ENCODE data around the gene RAF1. TPM values are rescaled to one million over a fixed set of nuclear protein-coding genes. Genes with fewer than 3 reads are reported as not detected.
"Not testable (repeated sequence)": the region's sequence is repeated elsewhere in the genome, so short reads cannot be mapped to it uniquely, and the experiment has no call there.

The RAF1 gene
- total RNA-seq, 3 donors from 2014 or later, result 87.4 to 118 (median 110) TPM

DNA sequence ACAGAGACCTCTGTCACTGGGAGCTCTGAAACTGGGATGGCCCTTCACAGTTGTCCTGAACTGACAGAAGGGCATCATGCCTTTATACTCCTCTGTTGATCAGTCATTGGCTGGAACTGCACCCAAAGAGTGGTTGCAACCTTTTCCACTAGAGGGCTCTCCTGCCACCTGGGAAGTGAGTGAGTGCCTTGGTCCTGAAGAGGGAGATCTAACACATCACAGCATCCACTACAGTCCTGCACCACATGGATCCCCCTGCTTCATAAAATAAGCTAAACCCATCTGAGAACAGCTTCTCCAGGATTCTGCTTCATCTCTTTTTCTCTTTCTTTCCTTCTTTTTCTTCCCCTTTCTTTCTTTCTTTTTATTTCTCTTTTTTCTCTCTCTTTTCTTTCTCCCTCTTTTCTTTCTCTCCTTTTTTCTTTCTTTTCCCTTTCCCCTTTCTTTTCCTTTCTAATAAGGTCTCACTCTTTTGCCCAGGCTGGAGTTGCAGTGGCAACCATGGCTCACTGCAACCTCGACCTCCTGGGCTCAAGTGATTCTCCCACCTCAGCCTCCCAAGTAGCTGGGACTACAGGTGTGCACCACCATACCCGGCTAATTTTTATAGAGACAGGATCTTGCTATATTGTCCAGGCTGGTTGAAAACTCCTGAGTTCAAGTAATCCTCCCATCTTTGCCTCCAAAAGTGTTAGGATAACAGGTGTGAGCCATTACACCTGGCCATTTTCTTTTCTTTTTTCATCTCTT is 42.8 kb upstream of the RAF1 start:
- TF ChIP-seq POLR2AphosphoS5 (IDR thresholded peaks at IDR 0.05), result no peak
- TF ChIP-seq, protein P1, sequence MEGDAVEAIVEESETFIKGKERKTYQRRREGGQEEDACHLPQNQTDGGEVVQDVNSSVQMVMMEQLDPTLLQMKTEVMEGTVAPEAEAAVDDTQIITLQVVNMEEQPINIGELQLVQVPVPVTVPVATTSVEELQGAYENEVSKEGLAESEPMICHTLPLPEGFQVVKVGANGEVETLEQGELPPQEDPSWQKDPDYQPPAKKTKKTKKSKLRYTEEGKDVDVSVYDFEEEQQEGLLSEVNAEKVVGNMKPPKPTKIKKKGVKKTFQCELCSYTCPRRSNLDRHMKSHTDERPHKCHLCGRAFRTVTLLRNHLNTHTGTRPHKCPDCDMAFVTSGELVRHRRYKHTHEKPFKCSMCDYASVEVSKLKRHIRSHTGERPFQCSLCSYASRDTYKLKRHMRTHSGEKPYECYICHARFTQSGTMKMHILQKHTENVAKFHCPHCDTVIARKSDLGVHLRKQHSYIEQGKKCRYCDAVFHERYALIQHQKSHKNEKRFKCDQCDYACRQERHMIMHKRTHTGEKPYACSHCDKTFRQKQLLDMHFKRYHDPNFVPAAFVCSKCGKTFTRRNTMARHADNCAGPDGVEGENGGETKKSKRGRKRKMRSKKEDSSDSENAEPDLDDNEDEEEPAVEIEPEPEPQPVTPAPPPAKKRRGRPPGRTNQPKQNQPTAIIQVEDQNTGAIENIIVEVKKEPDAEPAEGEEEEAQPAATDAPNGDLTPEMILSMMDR (IDR thresholded peaks at IDR 0.05), result peak; percentile 24 to 52 (median 29)
- no peak overlapping the region for H3K27ac ChIP-seq
- peak in 1 of 2 donors; percentile 54 for DNase-seq (ENCODE audit: low spot score in 2 of 2)
- H3K4me3 ChIP-seq, result no peak overlapping the region
- no peaks in the 10 kb centered on the region for H3K27me3 ChIP-seq
- intact Hi-C loops (cut with DNase I; ENCODE audit: low total_unique reads), result no loop called here
- no peaks in the 10 kb centered on the region for H3K9me3 ChIP-seq
- H3K36me3 ChIP-seq, result no peaks in the 10 kb centered on the region
- H3K4me1 ChIP-seq, result no peaks in the 10 kb centered on the region

DNA sequence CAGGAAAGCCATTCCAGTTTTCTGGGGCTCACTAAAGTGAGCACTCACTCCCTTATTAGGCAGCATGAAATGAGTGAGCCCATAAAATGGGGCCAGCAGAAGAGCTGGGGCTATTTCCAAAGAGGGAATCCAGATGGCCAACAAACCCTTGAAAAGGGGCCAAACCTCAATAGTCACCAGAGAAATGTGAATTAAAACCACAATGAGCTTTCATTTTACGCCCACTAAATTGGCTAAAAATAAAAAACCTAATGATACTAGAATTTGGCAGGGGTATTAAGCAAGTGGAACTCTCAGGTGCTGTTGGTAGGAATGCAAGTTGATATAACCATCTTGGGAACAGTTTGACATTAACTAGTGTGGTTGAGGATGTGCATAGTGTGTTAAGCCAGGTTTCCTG is 42.1 kb upstream of the RAF1 start:
- DNase-seq (ENCODE audit: low spot score in 2 of 2), result no peak
- Histone ChIP-seq H3K9me3 (no peaks in the 10 kb centered on the region), H3K27ac (no peak overlapping the region), H3K4me1 (no peaks in the 10 kb centered on the region), H3K36me3 (no peaks in the 10 kb centered on the region), H3K27me3 (no peaks in the 10 kb centered on the region), H3K4me3 (no peak overlapping the region)
- intact Hi-C loops (cut with DNase I; ENCODE audit: low total_unique reads), result no loop called here
- TF ChIP-seq, protein P1 (IDR thresholded peaks at IDR 0.05), result no peak
- TF ChIP-seq POLR2AphosphoS5 (IDR thresholded peaks at IDR 0.05) (no peak), POLR2A (IDR thresholded peaks at IDR 0.05) (no peak)

DNA sequence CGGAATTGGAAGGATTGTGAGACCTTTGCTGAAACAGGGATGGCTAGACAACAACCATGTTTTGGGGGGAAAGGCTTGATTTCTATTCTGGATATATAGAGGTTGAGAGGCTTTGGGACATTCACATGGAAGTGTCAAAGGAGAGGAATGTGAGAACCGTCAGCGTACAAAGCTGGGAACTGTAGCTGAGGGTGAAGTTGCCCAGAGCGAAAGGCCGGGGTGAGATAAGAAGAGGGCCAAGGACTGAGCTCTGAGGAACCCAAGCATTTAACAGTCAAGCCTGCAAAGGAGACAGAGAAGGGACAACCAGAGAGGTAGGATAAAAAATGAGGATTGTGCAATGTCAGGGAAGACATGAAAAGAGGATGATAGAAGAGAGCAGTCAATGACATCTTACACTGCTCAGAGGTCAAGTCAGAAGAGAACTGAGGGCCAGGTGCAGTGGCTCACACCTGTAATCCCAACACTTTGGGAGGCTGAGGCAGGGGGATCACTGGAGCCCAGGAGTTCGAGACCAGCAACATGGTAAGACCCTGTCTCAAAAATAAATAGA is 41.5 kb upstream of the RAF1 start:
- TF ChIP-seq POLR2A (IDR thresholded peaks at IDR 0.05) (no peak), POLR2AphosphoS5 (IDR thresholded peaks at IDR 0.05) (no peak)
- TF ChIP-seq, protein P1 (IDR thresholded peaks at IDR 0.05), result no peak
- intact Hi-C loops (cut with DNase I; ENCODE audit: low total_unique reads), result no loop called here
- no peaks in the 10 kb centered on the region for H3K4me1 ChIP-seq
- no peaks in the 10 kb centered on the region for H3K9me3 ChIP-seq
- H3K4me3 ChIP-seq, result no peak overlapping the region
- H3K27ac ChIP-seq, result no peak overlapping the region
- DNase-seq (ENCODE audit: low spot score in 2 of 2), result no peak
- no peaks in the 10 kb centered on the region for H3K36me3 ChIP-seq
- no peaks in the 10 kb centered on the region for H3K27me3 ChIP-seq

DNA sequence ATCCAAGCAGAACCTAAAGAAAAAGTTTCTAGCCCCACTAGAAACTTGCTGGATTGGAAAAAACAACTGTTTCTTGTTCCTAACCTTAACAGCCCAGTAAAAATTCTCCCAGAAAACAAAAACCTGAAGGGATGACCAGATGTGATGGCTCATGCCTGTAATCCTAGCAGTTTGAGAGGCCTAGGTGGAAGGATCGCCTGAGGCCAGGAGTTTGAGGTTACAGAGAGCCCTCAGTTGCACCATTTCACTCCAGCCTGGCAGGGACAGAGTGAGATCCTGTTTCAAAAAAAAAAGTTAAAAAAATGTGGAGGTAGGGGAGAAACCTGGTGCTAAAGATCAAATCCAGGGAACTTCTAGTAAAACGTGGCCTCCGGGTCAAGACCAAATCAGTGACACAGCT is 38.6 kb upstream of the RAF1 start:
- Histone ChIP-seq H3K27ac (no peak overlapping the region), H3K4me1 (no peaks in the 10 kb centered on the region), H3K4me3 (no peak overlapping the region), H3K9me3 (no peaks in the 10 kb centered on the region), H3K27me3 (no peaks in the 10 kb centered on the region), H3K36me3 (no peaks in the 10 kb centered on the region)
- intact Hi-C loops (cut with DNase I; ENCODE audit: low total_unique reads), result no loop called here
- TF ChIP-seq, protein P1 (IDR thresholded peaks at IDR 0.05), result no peak
- TF ChIP-seq POLR2AphosphoS5 (IDR thresholded peaks at IDR 0.05), result no peak
- no peak for TF ChIP-seq POLR2A (IDR thresholded peaks at IDR 0.05)
- no peak for DNase-seq (ENCODE audit: low spot score in 2 of 2)

DNA sequence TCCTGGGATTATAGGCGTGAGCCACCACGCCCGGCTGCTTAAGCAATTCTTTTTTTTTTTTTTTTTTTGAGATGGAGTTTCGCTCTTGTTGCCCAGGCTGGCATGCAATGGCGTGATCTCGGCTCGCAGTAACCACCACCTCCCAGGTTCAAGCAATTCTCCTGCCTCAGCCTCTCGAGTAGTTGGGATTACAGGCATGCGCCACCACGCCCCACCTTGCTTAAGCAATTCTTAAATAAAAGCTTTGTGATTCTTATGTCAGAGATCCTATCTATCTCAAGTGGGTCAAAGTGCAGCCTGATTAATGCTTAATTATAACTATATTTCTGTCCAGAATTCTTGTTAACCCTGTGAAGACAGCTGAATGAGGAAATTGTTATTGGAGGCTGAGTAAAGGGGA is 37.7 kb upstream of the RAF1 start:
- intact Hi-C loops (cut with DNase I; ENCODE audit: low total_unique reads); DNase-seq (ENCODE audit: low spot score in 2 of 2); H3K27ac ChIP-seq: not testable (repeated sequence)

More for the DNA sequence above, 37.7 kb upstream of the RAF1 start:
- not testable (repeated sequence) for H3K36me3 ChIP-seq, H3K4me1 ChIP-seq, H3K9me3 ChIP-seq, H3K4me3 ChIP-seq, H3K27me3 ChIP-seq
